NOMO-1 treated with DMSO at 0.1 percent for 48 hours (cell line): Measurements from ENCODE around the gene LRRC23.
"Not testable (repeated sequence)": the region's sequence is repeated elsewhere in the genome, so short reads cannot be mapped to it uniquely, and the experiment has no call there.

Experiments used
- DNase-seq: peaks from one replicate; lab custom pipeline; 2025; ENCODE audit not compliant: unreplicated experiment; lab: John Stamatoyannopoulos, UW

Gene LRRC23

GRCh38 chr12:6872073-6873048 is 32.3 kb upstream of the LRRC23 start:
- peak; percentile 41 for DNase-seq

DNA sequence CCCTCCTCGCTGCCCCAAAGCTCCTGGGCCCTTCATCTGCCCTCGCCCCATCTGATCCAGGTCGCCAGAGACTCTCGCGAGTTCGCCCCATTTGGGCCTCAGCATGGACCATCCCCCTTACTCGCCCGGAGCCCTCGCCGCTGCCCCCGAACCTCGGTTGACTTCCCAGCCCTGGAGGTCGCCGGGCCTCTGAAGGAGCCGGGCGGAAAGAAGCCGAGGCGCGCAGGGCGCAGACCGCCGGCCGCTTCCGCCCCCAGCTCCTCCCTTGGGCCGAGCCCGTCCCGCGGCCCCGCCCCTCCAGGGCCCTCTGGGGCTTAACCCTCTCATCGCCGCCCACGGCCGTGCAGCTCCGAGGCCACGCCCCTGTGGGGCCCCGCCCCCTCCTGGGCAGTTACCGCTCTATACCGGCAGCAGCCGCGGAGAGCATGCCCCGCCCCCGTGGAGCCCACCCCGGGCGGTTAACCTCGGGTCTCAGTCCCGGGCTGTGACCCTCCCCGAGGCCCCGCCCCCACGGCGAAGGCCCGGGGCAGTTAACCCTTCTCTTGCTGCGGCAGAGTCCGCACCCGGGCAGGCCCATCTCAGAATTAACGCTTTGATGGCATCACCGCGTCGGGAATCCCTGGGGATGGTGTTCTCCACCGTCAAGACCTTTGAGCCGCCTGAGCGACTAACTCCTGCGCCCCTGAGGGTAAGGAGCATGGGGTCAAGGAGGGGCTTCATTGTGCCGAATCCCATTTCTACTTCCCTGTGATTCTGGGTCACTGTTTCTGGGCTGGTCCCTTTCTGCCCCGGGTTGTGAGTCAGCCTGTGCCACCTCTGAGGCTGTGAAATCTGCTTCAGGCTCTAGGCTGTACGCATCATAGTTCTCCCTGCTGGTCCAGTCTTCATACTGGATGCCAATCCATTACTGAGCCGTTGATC is 31.3 kb upstream of the LRRC23 start, which contains the start of gene SPSB2:
TSS of gene SPSB2 (minus strand) at position 210 of the 921 bp plus-strand sequence. CDS start 402 bp downstream, outside the sequence.
- peak; percentile 95 for DNase-seq

- not testable (repeated sequence) for DNase-seq
Measured at GRCh38 chr12:6874015-6874368, 30.6 kb upstream of the LRRC23 start.

DNA sequence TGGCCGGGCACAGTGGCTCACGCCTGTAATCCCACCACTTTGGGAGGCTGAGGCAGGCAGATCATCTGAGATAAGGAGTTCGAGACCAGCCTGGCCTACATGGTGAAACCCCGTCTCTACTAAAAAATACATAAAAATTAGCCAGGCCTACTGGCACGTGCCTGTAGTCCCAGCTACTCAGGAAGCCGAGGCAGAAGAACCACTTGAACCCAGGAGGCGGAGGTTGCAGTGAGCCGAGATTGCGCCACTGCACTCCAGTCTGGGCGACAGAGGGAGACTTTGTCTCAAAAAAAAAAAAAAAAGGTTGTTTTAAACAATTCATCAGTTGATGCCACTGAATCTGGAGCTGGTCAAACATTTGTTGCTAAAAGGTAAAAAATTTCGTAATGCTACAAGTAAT is 24.8 kb upstream of the LRRC23 start:
- DNase-seq: not testable (repeated sequence)

DNA sequence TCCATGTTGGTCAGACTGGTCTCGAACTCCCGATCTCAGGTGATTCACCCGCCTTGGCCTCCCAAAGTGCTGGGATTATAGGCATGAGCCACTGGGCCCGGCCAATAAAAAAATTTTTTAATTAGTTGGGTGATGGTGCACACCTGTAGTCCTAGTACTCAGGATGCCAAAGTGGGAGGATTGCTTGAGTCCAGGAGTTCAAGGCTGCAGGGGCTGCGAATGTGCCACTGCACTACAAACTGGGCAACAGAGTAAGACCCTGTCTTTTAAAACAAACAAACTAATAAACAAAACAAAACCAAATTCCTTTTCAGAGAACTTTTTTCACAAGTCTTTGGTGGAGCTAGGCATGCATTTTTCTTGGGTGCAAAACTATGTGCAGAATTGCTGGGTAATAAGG is 21.4 kb upstream of the LRRC23 start:
- DNase-seq: no peak

- DNase-seq: no peak
Measured at GRCh38 chr12:6883683-6884082, 20.9 kb upstream of the LRRC23 start.

GRCh38 chr12:6884539-6884938 is 20.1 kb upstream of the LRRC23 start:
- no peak for DNase-seq

DNA sequence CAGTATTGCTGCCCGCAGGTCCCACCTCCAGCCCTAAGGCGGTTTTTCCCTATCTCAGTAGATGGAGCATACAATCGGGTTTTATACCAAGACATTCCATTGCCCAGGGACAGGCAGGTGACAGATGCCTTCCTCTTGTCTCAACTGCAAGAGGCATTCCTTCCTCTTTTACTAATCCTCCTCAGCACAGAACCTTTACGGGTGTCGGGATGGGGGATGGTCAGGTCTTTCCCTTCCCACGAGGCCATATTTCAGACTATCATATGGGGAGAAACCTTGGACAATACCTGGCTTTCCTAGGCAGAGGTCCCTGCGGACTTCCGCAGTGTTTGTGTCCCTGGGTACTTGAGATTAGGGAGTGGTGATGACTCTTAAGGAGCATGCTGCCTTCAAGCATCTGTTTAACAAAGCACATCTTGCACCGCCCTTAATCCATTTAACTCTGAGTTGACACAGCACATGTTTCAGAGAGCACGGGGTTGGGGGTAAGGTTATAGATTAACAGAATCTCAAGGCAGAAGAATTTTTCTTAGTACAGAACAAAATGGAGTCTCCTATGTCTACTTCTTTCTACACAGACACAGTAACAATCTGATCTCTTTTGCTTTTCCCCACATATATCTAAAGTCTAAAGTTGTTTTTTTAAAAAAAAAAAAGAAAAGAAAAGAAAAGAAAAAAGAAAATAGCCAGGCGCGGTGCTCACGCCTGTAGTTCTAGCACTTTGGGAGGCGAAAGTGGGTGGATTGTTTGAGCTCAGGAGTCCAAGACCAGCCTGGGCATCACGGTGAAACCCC is 18.2 kb upstream of the LRRC23 start:
- not testable (repeated sequence) for DNase-seq

DNA sequence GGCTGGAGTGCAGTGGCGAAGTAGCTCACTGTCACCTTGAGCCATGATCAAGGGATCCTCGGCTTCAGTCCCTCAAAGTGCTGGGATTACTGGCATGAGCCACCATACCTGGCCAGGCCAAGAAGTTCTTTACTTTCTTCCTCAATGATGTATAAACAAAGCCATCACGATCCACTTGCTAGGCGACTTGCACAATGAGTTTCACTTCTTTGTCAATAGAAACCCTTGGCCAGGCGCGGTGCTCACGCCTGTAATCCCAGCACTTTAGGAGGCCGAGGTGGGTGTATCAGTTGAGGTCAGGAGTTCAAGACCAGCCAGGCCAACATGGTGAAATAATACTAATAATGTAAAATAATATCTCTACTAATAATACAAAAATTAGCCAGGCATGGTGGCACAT is 17.2 kb upstream of the LRRC23 start:
- peak; percentile 80 for DNase-seq

- no peak for DNase-seq
Measured at GRCh38 chr12:6888360-6888759, 16.3 kb upstream of the LRRC23 start.

DNA sequence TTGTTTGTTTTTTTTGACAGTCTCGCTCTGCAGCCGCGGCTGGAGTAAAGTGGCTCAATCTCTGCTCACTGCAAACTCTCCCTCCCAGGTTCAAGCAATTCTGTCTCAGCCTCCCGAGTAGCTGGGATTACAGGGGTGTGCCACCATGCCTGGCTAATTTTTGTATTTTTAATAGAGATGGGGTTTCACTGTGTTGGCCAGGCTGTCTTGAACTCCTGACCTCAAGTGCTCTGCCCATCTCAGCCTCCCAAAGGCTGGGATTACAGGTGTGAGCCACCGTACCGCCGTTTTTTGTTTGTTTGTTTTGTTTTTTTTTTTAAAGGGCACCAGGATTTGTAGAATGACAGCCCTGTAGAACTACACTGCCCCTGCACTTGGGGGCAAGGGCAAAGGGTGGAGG is 15.8 kb upstream of the LRRC23 start:
- not testable (repeated sequence) for DNase-seq

- not testable (repeated sequence) for DNase-seq
Measured at GRCh38 chr12:6889775-6890573, 14.6 kb upstream of the LRRC23 start.

- peak; percentile 98 for DNase-seq
Measured at GRCh38 chr12:6890789-6891645, 13.6 kb upstream of the LRRC23 start.

- no peak for DNase-seq
Measured at GRCh38 chr12:6891646-6892001, 13.0 kb upstream of the LRRC23 start.

DNA sequence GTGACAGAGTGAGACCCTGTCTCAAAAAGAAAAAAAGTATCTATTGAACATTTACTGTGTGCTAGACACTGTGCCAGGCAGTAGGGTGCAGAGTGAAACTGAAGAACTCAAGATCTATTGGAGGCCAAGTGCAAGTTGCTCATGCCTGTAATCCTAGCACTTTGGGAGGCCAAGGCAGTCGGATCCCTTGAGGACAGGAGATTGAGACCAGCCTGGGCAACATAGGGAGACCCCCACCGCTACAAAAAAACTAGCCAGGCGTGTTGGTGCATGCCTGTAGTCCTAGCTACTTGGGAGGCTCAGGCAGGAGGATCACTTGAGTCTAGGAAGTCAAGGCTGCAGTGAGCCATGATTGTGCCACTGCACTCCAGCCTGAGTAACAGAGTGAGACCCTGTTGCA is 11.9 kb upstream of the LRRC23 start:
- not testable (repeated sequence) for DNase-seq

DNA sequence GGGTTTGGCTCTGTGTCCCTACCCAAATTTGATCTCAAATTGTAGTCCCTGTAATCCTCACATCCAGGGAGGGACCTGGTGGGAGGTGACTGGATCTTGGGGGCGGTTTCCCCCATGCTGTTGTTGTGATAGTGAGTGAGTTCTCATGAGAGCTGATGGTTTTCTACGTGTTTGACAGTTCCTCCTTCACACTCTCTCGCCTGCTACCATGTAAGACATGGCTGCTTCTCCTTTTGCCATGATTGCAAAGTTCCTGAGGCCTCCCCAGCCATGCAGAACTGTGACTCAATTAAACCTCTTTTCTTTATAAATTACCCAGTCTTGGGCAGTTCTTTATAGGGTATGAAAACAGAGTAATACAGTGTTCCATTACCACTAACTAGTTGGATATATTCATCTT is 10.3 kb upstream of the LRRC23 start:
- no peak for DNase-seq

GRCh38 chr12:6896846-6897435 is 7.7 kb upstream of the LRRC23 start:
- DNase-seq: no peak

- DNase-seq: no peak
Measured at GRCh38 chr12:6899427-6899826, 5.2 kb upstream of the LRRC23 start.
